WTC11 (cell line): ENCODE data around the gene TAF6. TPM values are rescaled to one million over a fixed set of nuclear protein-coding genes. Genes with fewer than 3 reads are reported as not detected.

Experiments
- ATAC-seq: fragments of 200-7000 bp; cut with Tn5 transposase; 2 replicates; pipeline ENCODE4 v1.10.0; 2021; ENCODE audit warnings: mild to moderate bottlenecking, moderate library complexity
- CTCF ChIA-PET: fragments of 300-600 bp; sonication (Branson Sonifier 250); formaldehyde crosslinking; loops from one replicate; lab custom pipeline; 2021; ENCODE audit warnings: antibody characterized with exemption; lab: Charles Lee
- POLR2A ChIA-PET: fragments of 350-600 bp; sonication (Branson Sonifier 250); formaldehyde crosslinking; loops from one replicate; lab custom pipeline; 2021; ENCODE audit warnings: antibody characterized with exemption; lab: Charles Lee
- DNase-seq: peaks from one replicate; pipeline ENCODE4 v3.0.0; 2021; ENCODE audit warnings: low spot score
- H3K27ac Mint-ChIP-seq: 2 replicates; pipeline ENCODE4 v1.8.0; 2021; ENCODE audit warnings: mixed read lengths
- H3K27me3 Mint-ChIP-seq: 2 replicates; pipeline ENCODE4 v1.8.0; 2021; ENCODE audit warnings: low read depth, mild to moderate bottlenecking, moderate library complexity, mixed read lengths
- H3K36me3 Mint-ChIP-seq: 2 replicates; pipeline ENCODE4 v1.8.0; 2021; ENCODE audit warnings: mixed read lengths
- H3K4me1 Mint-ChIP-seq: 2 replicates; pipeline ENCODE4 v1.8.0; 2022; ENCODE audit warnings: mixed read lengths
- H3K4me3 Mint-ChIP-seq: 2 replicates; pipeline ENCODE4 v1.8.0; 2021; ENCODE audit warnings: mild to moderate bottlenecking, moderate library complexity, mixed read lengths
- H3K9me3 Mint-ChIP-seq: 2 replicates; pipeline ENCODE4 v1.8.0; 2021; ENCODE audit warnings: mixed read lengths
- CBFB ChIP-seq: sonication (generic); formaldehyde crosslinking; IDR thresholded peaks from 2 replicates; pipeline ENCODE4 v1.8.1; 2022; ENCODE audit warnings: mild to moderate bottlenecking, low read depth, missing genetic modification reagents
- ELF4 ChIP-seq: sonication (generic); formaldehyde crosslinking; IDR thresholded peaks from 2 replicates; pipeline ENCODE4 v1.8.1; 2022; ENCODE audit warnings: low read depth, mild to moderate bottlenecking, moderate library complexity, missing genetic modification reagents
- GABPB1 ChIP-seq: sonication (generic); formaldehyde crosslinking; IDR thresholded peaks from 2 replicates; pipeline ENCODE4 v1.8.1; 2023; ENCODE audit warnings: mild to moderate bottlenecking, missing genetic modification reagents
- GRHL2 ChIP-seq: fragments of 250-450 bp; sonication (Bioruptor Pico); IDR thresholded peaks from 2 replicates; pipeline ENCODE4 v1.8.0; 2022; ENCODE audit warnings: mild to moderate bottlenecking, moderate library complexity; ENCODE audit not compliant: insufficient replicate concordance, severe bottlenecking
- NFATC4 ChIP-seq: fragments of 250-450 bp; sonication (Bioruptor Pico); IDR thresholded peaks from 2 replicates; pipeline ENCODE4 v1.9.0; 2021; ENCODE audit warnings: mild to moderate bottlenecking
- OVOL2 ChIP-seq: fragments of 250-450 bp; sonication (Bioruptor Pico); IDR thresholded peaks from 2 replicates; pipeline ENCODE4 v1.9.0; 2021; ENCODE audit warnings: mild to moderate bottlenecking, borderline replicate concordance
- RORB ChIP-seq: fragments of 250-450 bp; sonication (Bioruptor Pico); IDR thresholded peaks from 2 replicates; pipeline ENCODE4 v1.9.0; 2021; ENCODE audit warnings: mild to moderate bottlenecking
- SP1 ChIP-seq: sonication (generic); formaldehyde crosslinking; conservative IDR thresholded peaks from 2 replicates; pipeline ENCODE4 v1.8.1; 2022; ENCODE audit warnings: missing genetic modification reagents
- ZNF396 ChIP-seq: fragments of 250-450 bp; sonication (Bioruptor Pico); IDR thresholded peaks from 2 replicates; pipeline ENCODE4 v1.8.0; 2021; ENCODE audit warnings: mild to moderate bottlenecking, moderate library complexity, borderline replicate concordance
- ZNF416 ChIP-seq: fragments of 250-450 bp; sonication (Bioruptor Pico); IDR thresholded peaks from 2 replicates; pipeline ENCODE4 v1.9.0; 2021; ENCODE audit warnings: mild to moderate bottlenecking, inconsistent platforms
- total RNA-seq: library from RNA; stranded (reverse); gene quantifications from 3 replicates; pipeline ENCODE4 v1.2.3, GENCODE V29; 2021
- TF ChIP-seq, protein P1 (sequence below): fragments of 200-600 bp; IDR thresholded peaks from 2 replicates; pipeline ENCODE4 v1.8.0; 2022; ENCODE audit warnings: antibody characterized with exemption
- TF ChIP-seq, protein P2 (sequence below): sonication (generic); formaldehyde crosslinking; IDR thresholded peaks from 2 replicates; pipeline ENCODE4 v1.8.1; 2023; ENCODE audit warnings: mild to moderate bottlenecking, missing genetic modification reagents, moderate library complexity
- TF ChIP-seq, protein P3 (sequence below): fragments of 250-450 bp; sonication (Bioruptor Pico); IDR thresholded peaks from 2 replicates; pipeline ENCODE4 v1.9.0; 2021; ENCODE audit warnings: mild to moderate bottlenecking
- TF ChIP-seq, protein P4 (sequence below): sonication (generic); formaldehyde crosslinking; conservative IDR thresholded peaks from 2 replicates; pipeline ENCODE4 v1.8.1; 2022; ENCODE audit warnings: mild to moderate bottlenecking, missing genetic modification reagents
- TF ChIP-seq, protein P5 (sequence below): sonication (generic); formaldehyde crosslinking; conservative IDR thresholded peaks from 2 replicates; pipeline ENCODE4 v1.8.1; 2023; ENCODE audit warnings: mild to moderate bottlenecking, low read depth, missing genetic modification reagents, moderate library complexity
- TF ChIP-seq, protein P6 (sequence below): sonication (generic); formaldehyde crosslinking; IDR thresholded peaks from 2 replicates; pipeline ENCODE4 v1.8.1; 2022; ENCODE audit warnings: mild to moderate bottlenecking, moderate library complexity, missing genetic modification reagents
- TF ChIP-seq, protein P7 (sequence below): sonication (generic); formaldehyde crosslinking; IDR thresholded peaks from 2 replicates; pipeline ENCODE4 v1.8.1; 2022; ENCODE audit warnings: low read depth, missing genetic modification reagents, borderline replicate concordance
- TF ChIP-seq, protein P8 (sequence below): fragments of 250-450 bp; sonication (Bioruptor Pico); IDR thresholded peaks from 2 replicates; pipeline ENCODE4 v2.1.2; 2022; ENCODE audit warnings: mild to moderate bottlenecking, moderate library complexity

TAF6 gene
- total RNA-seq, 1 experiment from 2014 or later = 121 TPM

DNA sequence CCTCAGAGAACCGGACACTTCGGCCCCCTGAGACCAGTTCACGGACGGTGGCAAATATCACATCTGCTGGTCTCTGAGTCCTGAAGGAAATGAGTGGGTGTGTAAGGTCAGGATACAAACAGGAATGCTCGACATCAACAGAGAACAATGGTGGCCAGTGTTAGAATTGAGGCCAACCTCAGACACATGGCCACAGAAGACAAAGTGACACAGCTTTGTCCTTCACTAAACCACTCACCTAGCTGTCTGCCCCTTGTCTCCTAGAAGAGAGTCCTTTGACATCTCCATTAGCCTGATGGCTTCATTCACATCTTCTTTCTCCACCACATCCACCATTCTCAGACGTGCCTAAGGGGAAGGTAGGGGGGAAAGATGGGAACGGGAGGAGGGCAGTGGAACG, 26.1 kb downstream of the TAF6 start:
- POLR2A ChIA-PET = interaction anchor here (0.6 to 6.2 kb wide), 3 partner anchors 8 to 170 kb away, joined by 3 to 41 read pairs (median 5); partner anchors contain the start of genes AP4M1 and MCM7
- Mint-ChIP-seq H3K36me3 (peaks cover 78% of the 10 kb centered on the region), H3K9me3 (no peaks in the 10 kb centered on the region), H3K27me3 (no peaks in the 10 kb centered on the region), H3K4me1 (peaks cover 8% of the 10 kb centered on the region), H3K27ac (peak overlapping the region; percentile 58)
- ATAC-seq (no peak), DNase-seq (no peak)
- CTCF ChIA-PET = no interaction called here
- TF ChIP-seq GRHL2 (no peak), NFATC4 (CRISPR knock-in tag) (no peak), RORB (CRISPR knock-in tag) (no peak), SP1 (CRISPR knock-in tag) (no peak), OVOL2 (CRISPR knock-in tag) (no peak), ELF4 (CRISPR knock-in tag) (no peak), ZNF416 (CRISPR knock-in tag) (no peak), GABPB1 (no peak), ZNF396 (CRISPR knock-in tag) (no peak), CBFB (CRISPR knock-in tag) (no peak)
- TF ChIP-seq, protein P1, sequence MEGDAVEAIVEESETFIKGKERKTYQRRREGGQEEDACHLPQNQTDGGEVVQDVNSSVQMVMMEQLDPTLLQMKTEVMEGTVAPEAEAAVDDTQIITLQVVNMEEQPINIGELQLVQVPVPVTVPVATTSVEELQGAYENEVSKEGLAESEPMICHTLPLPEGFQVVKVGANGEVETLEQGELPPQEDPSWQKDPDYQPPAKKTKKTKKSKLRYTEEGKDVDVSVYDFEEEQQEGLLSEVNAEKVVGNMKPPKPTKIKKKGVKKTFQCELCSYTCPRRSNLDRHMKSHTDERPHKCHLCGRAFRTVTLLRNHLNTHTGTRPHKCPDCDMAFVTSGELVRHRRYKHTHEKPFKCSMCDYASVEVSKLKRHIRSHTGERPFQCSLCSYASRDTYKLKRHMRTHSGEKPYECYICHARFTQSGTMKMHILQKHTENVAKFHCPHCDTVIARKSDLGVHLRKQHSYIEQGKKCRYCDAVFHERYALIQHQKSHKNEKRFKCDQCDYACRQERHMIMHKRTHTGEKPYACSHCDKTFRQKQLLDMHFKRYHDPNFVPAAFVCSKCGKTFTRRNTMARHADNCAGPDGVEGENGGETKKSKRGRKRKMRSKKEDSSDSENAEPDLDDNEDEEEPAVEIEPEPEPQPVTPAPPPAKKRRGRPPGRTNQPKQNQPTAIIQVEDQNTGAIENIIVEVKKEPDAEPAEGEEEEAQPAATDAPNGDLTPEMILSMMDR = no peak
- TF ChIP-seq, protein P2, sequence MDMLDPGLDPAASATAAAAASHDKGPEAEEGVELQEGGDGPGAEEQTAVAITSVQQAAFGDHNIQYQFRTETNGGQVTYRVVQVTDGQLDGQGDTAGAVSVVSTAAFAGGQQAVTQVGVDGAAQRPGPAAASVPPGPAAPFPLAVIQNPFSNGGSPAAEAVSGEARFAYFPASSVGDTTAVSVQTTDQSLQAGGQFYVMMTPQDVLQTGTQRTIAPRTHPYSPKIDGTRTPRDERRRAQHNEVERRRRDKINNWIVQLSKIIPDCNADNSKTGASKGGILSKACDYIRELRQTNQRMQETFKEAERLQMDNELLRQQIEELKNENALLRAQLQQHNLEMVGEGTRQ = no peak
- TF ChIP-seq, protein P3, sequence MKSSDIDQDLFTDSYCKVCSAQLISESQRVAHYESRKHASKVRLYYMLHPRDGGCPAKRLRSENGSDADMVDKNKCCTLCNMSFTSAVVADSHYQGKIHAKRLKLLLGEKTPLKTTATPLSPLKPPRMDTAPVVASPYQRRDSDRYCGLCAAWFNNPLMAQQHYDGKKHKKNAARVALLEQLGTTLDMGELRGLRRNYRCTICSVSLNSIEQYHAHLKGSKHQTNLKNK (CRISPR knock-in tag) = no peak
- TF ChIP-seq, protein P4, sequence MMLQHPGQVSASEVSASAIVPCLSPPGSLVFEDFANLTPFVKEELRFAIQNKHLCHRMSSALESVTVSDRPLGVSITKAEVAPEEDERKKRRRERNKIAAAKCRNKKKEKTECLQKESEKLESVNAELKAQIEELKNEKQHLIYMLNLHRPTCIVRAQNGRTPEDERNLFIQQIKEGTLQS (CRISPR knock-in tag) = no peak
- TF ChIP-seq, protein P5, sequence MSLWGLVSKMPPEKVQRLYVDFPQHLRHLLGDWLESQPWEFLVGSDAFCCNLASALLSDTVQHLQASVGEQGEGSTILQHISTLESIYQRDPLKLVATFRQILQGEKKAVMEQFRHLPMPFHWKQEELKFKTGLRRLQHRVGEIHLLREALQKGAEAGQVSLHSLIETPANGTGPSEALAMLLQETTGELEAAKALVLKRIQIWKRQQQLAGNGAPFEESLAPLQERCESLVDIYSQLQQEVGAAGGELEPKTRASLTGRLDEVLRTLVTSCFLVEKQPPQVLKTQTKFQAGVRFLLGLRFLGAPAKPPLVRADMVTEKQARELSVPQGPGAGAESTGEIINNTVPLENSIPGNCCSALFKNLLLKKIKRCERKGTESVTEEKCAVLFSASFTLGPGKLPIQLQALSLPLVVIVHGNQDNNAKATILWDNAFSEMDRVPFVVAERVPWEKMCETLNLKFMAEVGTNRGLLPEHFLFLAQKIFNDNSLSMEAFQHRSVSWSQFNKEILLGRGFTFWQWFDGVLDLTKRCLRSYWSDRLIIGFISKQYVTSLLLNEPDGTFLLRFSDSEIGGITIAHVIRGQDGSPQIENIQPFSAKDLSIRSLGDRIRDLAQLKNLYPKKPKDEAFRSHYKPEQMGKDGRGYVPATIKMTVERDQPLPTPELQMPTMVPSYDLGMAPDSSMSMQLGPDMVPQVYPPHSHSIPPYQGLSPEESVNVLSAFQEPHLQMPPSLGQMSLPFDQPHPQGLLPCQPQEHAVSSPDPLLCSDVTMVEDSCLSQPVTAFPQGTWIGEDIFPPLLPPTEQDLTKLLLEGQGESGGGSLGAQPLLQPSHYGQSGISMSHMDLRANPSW = no peak
- TF ChIP-seq, protein P6, sequence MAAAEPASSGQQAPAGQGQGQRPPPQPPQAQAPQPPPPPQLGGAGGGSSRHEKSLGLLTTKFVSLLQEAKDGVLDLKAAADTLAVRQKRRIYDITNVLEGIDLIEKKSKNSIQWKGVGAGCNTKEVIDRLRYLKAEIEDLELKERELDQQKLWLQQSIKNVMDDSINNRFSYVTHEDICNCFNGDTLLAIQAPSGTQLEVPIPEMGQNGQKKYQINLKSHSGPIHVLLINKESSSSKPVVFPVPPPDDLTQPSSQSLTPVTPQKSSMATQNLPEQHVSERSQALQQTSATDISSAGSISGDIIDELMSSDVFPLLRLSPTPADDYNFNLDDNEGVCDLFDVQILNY = no peak
- TF ChIP-seq, protein P7, sequence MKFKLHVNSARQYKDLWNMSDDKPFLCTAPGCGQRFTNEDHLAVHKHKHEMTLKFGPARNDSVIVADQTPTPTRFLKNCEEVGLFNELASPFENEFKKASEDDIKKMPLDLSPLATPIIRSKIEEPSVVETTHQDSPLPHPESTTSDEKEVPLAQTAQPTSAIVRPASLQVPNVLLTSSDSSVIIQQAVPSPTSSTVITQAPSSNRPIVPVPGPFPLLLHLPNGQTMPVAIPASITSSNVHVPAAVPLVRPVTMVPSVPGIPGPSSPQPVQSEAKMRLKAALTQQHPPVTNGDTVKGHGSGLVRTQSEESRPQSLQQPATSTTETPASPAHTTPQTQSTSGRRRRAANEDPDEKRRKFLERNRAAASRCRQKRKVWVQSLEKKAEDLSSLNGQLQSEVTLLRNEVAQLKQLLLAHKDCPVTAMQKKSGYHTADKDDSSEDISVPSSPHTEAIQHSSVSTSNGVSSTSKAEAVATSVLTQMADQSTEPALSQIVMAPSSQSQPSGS = no peak
- TF ChIP-seq, protein P8, sequence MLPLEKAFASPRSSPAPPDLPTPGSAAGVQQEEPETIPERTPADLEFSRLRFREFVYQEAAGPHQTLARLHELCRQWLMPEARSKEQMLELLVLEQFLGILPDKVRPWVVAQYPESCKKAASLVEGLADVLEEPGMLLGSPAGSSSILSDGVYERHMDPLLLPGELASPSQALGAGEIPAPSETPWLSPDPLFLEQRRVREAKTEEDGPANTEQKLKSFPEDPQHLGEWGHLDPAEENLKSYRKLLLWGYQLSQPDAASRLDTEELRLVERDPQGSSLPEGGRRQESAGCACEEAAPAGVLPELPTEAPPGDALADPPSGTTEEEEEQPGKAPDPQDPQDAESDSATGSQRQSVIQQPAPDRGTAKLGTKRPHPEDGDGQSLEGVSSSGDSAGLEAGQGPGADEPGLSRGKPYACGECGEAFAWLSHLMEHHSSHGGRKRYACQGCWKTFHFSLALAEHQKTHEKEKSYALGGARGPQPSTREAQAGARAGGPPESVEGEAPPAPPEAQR (CRISPR knock-in tag) = no peak
- TF ChIP-seq, all 79 proteins: peak for 0
- H3K4me3 Mint-ChIP-seq = no peak overlapping the region
